ENCODE data around the gene CTSO. TPM values are rescaled to one million over a fixed set of nuclear protein-coding genes. Genes with fewer than 3 reads are reported as not detected.

Gene CTSO
- total and polyA plus RNA-seq, 3 experiments from 2014 or later: 4.1 to 39.1 (median 4.1) TPM

DNA sequence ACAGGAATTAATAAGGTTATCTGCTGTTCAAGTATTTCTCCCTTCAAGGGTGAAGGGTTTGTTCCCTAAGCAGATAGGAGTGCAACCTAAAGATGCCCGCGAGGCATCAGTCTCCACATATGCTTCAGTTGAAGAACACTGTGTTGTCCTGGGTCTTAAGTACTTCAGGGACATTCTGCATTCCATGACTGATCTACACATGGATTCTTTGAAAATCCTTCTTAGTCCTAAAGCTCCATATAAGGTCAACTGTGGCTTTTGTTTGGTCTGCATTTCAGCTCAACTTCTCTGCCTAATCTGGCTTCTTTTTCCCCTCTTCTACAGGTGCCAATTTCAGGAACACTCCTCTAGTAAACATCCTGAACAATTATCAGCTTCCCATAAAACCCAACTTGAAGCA is 21.8 kb upstream of the CTSO start:
- Mint-ChIP-seq H3K27ac (no peak overlapping the region), H3K9me3 (peaks cover 6 to 12% (median 7%) of the 10 kb centered on the region in 5 donors), H3K27me3 (peaks cover 3 to 6% of the 10 kb centered on the region in 2 donors), H3K4me3 (no peak overlapping the region), H3K36me3 (no peaks in the 10 kb centered on the region), H3K4me1 (no peaks in the 10 kb centered on the region)
- Histone ChIP-seq H3K4me1 (ENCODE audit: insufficient read depth, low read length) (no peaks in the 10 kb centered on the region), H3K27ac (ENCODE audit: low read depth, low read length) (no peak overlapping the region), H3K9me3 (ENCODE audit: low read length) (no peaks in the 10 kb centered on the region), H3K4me3 (ENCODE audit: low read length) (no peak overlapping the region), H3K27me3 (ENCODE audit: insufficient read depth, low read length, poor library complexity, severe bottlenecking) (no peaks in the 10 kb centered on the region), H3K36me3 (ENCODE audit: insufficient read depth, low read length) (no peaks in the 10 kb centered on the region)
- ChIA-PET CTCF (no interaction called here), POLR2A (no interaction called here)
- no peak for DNase-seq

DNA sequence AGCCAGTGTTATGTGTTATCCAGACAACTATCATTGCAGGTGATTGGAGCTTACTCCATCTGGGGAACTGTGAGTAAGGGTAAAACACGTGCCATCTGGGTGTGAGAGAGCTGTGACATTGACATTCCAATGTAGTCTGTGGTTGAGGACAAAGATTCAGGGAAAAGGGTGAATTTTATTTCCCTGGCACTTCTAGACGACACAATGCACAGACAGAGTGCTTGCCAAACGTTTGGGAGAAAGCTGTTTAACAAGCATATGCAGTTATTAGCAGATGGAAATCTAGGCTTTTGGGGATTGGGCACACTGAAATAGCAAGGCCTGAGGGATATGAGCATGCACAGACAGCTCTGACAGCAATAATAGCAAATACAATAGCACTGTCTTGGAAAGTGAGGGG is 21.3 kb upstream of the CTSO start:
- CTCF ChIA-PET: no interaction called here
- Mint-ChIP-seq H3K27ac (no peak overlapping the region), H3K27me3 (peaks cover 3 to 6% of the 10 kb centered on the region in 2 donors), H3K36me3 (no peaks in the 10 kb centered on the region), H3K4me1 (no peaks in the 10 kb centered on the region), H3K9me3 (peaks cover 6 to 12% (median 7%) of the 10 kb centered on the region in 5 donors), H3K4me3 (no peak overlapping the region)
- POLR2A ChIA-PET: no interaction called here
- Histone ChIP-seq H3K4me1 (ENCODE audit: insufficient read depth, low read length) (no peaks in the 10 kb centered on the region), H3K27me3 (ENCODE audit: insufficient read depth, low read length, poor library complexity, severe bottlenecking) (no peaks in the 10 kb centered on the region), H3K4me3 (ENCODE audit: low read length) (no peak overlapping the region), H3K27ac (ENCODE audit: low read depth, low read length) (no peak overlapping the region), H3K9me3 (ENCODE audit: low read length) (no peaks in the 10 kb centered on the region), H3K36me3 (ENCODE audit: insufficient read depth, low read length) (no peaks in the 10 kb centered on the region)
- no peak for DNase-seq

DNA sequence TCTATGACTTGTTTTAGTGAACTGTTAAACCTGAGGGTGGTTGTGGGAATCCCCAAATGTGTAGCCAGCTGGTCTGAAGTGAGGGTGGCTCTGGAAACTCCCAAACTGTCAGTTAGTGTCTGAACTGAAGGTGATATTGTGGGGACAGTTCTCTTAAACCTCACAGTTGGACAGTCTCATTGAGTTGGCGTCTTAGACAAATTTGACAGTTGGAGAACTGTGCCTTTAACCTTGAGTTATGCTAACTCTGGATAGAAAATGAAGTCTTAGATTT is 20.7 kb upstream of the CTSO start:
- H3K9me3 Mint-ChIP-seq: peaks cover 4 to 7% (median 6%) of the 10 kb centered on the region in 5 donors
- Histone ChIP-seq H3K27me3 (ENCODE audit: insufficient read depth, low read length, poor library complexity, severe bottlenecking) (no peaks in the 10 kb centered on the region), H3K4me1 (ENCODE audit: insufficient read depth, low read length) (no peaks in the 10 kb centered on the region), H3K27ac (ENCODE audit: low read depth, low read length) (no peak overlapping the region), H3K36me3 (ENCODE audit: insufficient read depth, low read length) (no peaks in the 10 kb centered on the region), H3K9me3 (ENCODE audit: low read length) (no peaks in the 10 kb centered on the region), H3K4me3 (ENCODE audit: low read length) (no peak overlapping the region)
- POLR2A ChIA-PET: no interaction called here
- H3K36me3 Mint-ChIP-seq: no peaks in the 10 kb centered on the region
- H3K4me3 Mint-ChIP-seq: no peak overlapping the region
- no peak overlapping the region for H3K27ac Mint-ChIP-seq
- no peak for DNase-seq
- peaks cover 4 to 10% of the 10 kb centered on the region in 2 donors for H3K27me3 Mint-ChIP-seq
- no peaks in the 10 kb centered on the region for H3K4me1 Mint-ChIP-seq
- CTCF ChIA-PET: no interaction called here

DNA sequence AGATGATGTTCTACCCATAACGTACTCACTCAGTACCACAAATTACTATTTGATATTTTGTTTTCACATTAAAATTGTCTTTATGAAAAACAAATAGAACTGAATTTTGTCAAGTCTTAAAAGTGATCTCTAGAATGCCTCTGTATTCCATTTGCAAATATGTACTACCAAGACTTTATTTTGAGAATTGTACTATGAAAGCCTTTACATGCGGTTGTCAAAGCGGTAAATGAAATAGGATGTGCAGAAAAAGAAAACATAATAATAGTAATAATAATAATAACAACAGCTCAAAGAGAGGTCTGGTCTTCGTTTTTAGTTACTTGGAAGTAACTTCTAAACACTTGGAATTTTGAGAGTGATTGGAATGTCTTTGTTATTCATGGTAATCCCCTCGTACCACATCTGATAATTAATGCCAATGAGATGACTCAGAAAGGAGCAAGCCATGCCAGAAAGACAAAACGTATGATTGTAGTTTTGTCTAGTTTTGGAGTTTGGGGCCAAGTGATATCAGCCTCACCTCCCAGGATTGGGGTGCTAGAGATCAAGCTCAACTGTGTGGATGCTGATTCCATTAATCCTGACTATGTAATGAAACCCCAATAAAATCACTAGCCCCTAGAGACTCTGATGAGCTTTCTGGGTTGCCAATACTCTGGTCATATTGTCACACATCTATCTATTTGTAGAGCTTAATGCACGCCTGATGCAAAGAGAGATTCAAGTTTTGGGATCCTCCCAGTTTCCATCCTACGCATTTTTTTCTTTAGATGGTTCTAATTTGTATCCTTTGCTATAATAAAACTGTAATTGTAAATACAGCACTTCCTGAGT is 20.2 kb upstream of the CTSO start:
- CTCF ChIA-PET: no interaction called here
- Mint-ChIP-seq H3K27me3 (peaks cover 4 to 10% of the 10 kb centered on the region in 2 donors), H3K4me1 (no peaks in the 10 kb centered on the region), H3K9me3 (peaks cover under 1 to 3% (median 1%) of the 10 kb centered on the region in 5 donors), H3K27ac (no peak overlapping the region), H3K4me3 (no peak overlapping the region), H3K36me3 (no peaks in the 10 kb centered on the region)
- no peaks in the 10 kb centered on the region for H3K9me3 ChIP-seq (ENCODE audit: low read length)
- POLR2A ChIA-PET: no interaction called here
- no peaks in the 10 kb centered on the region for H3K27me3 ChIP-seq (ENCODE audit: insufficient read depth, low read length, poor library complexity, severe bottlenecking)
- no peak overlapping the region for H3K27ac ChIP-seq (ENCODE audit: low read depth, low read length)
- H3K36me3 ChIP-seq (ENCODE audit: insufficient read depth, low read length): no peaks in the 10 kb centered on the region
- no peak for DNase-seq
- H3K4me3 ChIP-seq (ENCODE audit: low read length): no peak overlapping the region
- no peaks in the 10 kb centered on the region for H3K4me1 ChIP-seq (ENCODE audit: insufficient read depth, low read length)

DNA sequence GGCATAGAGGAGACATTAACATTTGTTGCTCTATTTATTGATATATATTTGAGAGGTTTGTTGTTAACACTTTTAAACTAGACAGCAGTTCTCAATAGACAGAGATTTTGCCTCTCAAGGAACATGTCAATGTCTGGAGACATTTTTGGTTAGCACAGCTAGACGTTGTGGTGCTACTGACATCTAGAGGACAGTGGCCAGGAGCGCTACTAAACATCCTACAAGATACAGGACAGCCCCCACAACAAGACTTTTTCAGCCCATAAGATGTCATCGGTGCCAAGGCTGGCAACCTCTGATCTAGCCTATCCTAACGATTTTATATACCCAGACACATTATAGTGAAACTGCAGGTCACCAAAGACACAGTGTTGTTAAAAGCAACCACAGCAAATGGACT is 18.4 kb upstream of the CTSO start:
- Mint-ChIP-seq H3K9me3 (no peaks in the 10 kb centered on the region), H3K36me3 (no peaks in the 10 kb centered on the region), H3K27ac (no peak overlapping the region), H3K4me1 (no peaks in the 10 kb centered on the region), H3K27me3 (peaks cover 7 to 10% of the 10 kb centered on the region in 2 donors), H3K4me3 (no peak overlapping the region)
- no peaks in the 10 kb centered on the region for H3K27me3 ChIP-seq (ENCODE audit: insufficient read depth, low read length, poor library complexity, severe bottlenecking)
- H3K4me1 ChIP-seq (ENCODE audit: insufficient read depth, low read length): no peaks in the 10 kb centered on the region
- H3K4me3 ChIP-seq (ENCODE audit: low read length): no peak overlapping the region
- POLR2A ChIA-PET: no interaction called here
- CTCF ChIA-PET: no interaction called here
- no peaks in the 10 kb centered on the region for H3K36me3 ChIP-seq (ENCODE audit: insufficient read depth, low read length)
- H3K27ac ChIP-seq (ENCODE audit: low read depth, low read length): no peak overlapping the region
- no peak for DNase-seq
- no peaks in the 10 kb centered on the region for H3K9me3 ChIP-seq (ENCODE audit: low read length)

DNA sequence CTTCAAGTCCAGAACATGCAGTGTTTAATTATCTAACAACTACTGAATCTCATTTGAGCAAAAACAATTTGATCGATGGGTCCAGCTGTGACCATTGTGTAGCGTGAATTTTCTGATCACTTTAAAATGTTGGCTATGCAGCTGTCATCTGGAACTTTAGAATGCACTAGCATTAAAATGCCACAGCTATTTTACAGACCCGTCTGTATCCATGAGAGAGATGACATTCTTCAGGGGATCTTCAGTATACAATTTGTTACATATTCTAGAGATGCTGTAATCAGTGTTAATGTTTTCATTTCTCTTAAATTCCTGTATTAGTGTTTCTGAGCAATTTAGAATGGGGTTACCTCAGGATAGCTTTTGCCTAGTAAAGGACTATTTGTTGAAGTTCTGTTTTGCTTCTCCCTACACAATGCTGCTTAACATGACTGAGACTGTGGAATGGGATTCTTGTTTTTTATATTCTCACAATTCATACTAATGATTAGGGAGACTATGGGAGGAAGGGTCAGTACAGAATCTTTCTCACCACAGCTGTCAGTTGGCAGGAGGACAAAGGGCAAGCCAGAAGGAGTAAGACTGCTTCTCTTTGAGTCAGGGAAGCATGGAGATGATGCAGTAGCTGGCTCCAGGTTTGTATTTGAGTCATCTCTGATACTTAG is 13.2 kb upstream of the CTSO start:
- CTCF ChIA-PET: interaction anchor here (1.6 kb wide), 1 partner anchor 13 kb away, joined by 3 read pairs; the partner anchor contains the start of gene CTSO
- H3K4me1 Mint-ChIP-seq: peaks cover 9 to 11% (median 10%) of the 10 kb centered on the region in 3 donors
- Histone ChIP-seq H3K27ac (ENCODE audit: low read depth, low read length) (no peak overlapping the region), H3K9me3 (ENCODE audit: low read length) (no peaks in the 10 kb centered on the region), H3K27me3 (ENCODE audit: insufficient read depth, low read length, poor library complexity, severe bottlenecking) (no peaks in the 10 kb centered on the region), H3K4me1 (ENCODE audit: insufficient read depth, low read length) (no peaks in the 10 kb centered on the region), H3K4me3 (ENCODE audit: low read length) (no peak overlapping the region), H3K36me3 (ENCODE audit: insufficient read depth, low read length) (no peaks in the 10 kb centered on the region)
- POLR2A ChIA-PET: no interaction called here
- no peak overlapping the region for H3K4me3 Mint-ChIP-seq
- no peaks in the 10 kb centered on the region for H3K9me3 Mint-ChIP-seq
- H3K27me3 Mint-ChIP-seq: peaks cover 4 to 7% of the 10 kb centered on the region in 2 donors
- no peak for DNase-seq
- no peaks in the 10 kb centered on the region for H3K36me3 Mint-ChIP-seq
- H3K27ac Mint-ChIP-seq: no peak overlapping the region

DNA sequence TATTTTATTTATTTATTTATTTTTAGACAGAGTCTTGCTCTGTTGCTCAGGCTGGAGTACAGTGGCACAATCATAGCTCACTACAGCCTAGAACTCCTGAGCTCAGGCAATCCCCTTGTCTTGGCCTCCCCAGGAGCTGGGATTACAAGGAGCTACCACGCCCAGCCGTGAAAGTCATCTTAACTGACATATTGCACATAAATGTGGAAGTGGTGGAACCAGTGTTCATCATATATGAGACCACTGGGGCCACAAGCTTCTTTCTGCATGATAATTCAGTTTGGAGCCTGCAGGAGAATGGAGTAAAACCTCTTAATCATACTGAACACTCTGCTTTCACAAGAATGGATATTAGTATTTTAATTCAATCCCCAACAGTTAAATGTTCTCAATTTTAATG is 12.5 kb upstream of the CTSO start:
- Histone ChIP-seq H3K27ac (ENCODE audit: low read depth, low read length) (no peak overlapping the region), H3K27me3 (ENCODE audit: insufficient read depth, low read length, poor library complexity, severe bottlenecking) (no peaks in the 10 kb centered on the region), H3K36me3 (ENCODE audit: insufficient read depth, low read length) (no peaks in the 10 kb centered on the region), H3K4me3 (ENCODE audit: low read length) (no peak overlapping the region), H3K4me1 (ENCODE audit: insufficient read depth, low read length) (no peaks in the 10 kb centered on the region), H3K9me3 (ENCODE audit: low read length) (no peaks in the 10 kb centered on the region)
- no peak for DNase-seq
- peak overlapping the region in 1 of 8 donors; percentile 5 for H3K27ac Mint-ChIP-seq
- H3K9me3 Mint-ChIP-seq: no peaks in the 10 kb centered on the region
- CTCF ChIA-PET: interaction anchor here (1.6 kb wide), 1 partner anchor 13 kb away, joined by 3 read pairs; the partner anchor contains the start of gene CTSO
- H3K36me3 Mint-ChIP-seq: no peaks in the 10 kb centered on the region
- POLR2A ChIA-PET: no interaction called here
- no peak overlapping the region for H3K4me3 Mint-ChIP-seq
- H3K4me1 Mint-ChIP-seq: peaks cover 9 to 11% (median 10%) of the 10 kb centered on the region in 3 donors
- peaks cover 4% of the 10 kb centered on the region in 2 donors for H3K27me3 Mint-ChIP-seq

DNA sequence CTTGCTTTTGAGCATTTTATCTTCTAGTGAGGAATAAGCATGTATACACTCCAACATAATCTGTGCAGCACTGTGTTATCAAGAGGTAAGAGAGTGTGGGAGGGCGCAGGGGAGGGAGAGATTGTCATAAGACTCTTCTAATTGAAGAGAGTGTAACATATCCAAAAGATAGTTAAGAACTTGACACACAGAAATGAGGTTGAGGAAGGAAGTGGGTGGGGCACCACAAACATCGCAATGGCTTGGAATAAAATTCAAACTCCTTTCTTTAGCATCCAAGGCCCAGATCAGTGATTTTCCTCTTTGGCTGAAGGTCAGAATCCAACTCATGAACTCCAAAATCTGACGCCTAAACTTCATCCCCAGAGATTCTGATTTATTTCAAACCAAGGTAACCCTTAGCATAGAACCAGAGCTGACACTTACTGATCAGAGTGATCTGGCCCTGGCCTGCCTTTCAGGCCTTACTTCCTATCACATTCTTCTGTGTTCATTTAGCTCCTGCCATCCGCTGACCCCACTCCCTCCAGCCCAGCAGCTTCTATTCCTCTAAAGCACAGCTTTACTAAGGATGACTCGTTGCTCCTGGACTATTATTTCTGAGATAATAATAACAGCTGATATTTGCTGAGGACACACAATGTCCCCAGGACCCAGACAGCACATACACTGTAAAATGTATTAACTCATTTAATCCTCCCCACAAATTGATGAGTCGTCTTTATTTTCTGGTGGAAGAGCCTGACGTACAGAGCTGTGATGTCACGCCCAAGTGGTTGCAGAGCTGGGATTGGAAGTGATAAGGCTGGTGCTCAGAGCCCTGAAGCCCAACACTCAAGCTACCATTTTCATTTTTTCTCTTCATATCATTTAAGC is 10.6 kb upstream of the CTSO start:
- CTCF ChIA-PET: no interaction called here

More for the DNA sequence above, 10.6 kb upstream of the CTSO start:
- Histone ChIP-seq H3K4me3 (ENCODE audit: low read length) (no peak overlapping the region), H3K27me3 (ENCODE audit: insufficient read depth, low read length, poor library complexity, severe bottlenecking) (no peaks in the 10 kb centered on the region), H3K36me3 (ENCODE audit: insufficient read depth, low read length) (no peaks in the 10 kb centered on the region), H3K9me3 (ENCODE audit: low read length) (no peaks in the 10 kb centered on the region), H3K4me1 (ENCODE audit: insufficient read depth, low read length) (no peaks in the 10 kb centered on the region), H3K27ac (ENCODE audit: low read depth, low read length) (no peak overlapping the region)
- no peaks in the 10 kb centered on the region for H3K36me3 Mint-ChIP-seq
- no peak overlapping the region for H3K4me3 Mint-ChIP-seq
- no peak for DNase-seq
- peaks cover 9 to 11% (median 10%) of the 10 kb centered on the region in 3 donors for H3K4me1 Mint-ChIP-seq
- POLR2A ChIA-PET: no interaction called here
- H3K9me3 Mint-ChIP-seq: no peaks in the 10 kb centered on the region
- peaks cover 2 to 7% of the 10 kb centered on the region in 2 donors for H3K27me3 Mint-ChIP-seq
- no peak overlapping the region for H3K27ac Mint-ChIP-seq

Data from CD8-positive, alpha-beta memory T cell (primary cell).